NB4 (cell line): ENCODE results near the gene COL1A2.

Experiments used
- MYC ChIP-seq: IDR thresholded peaks from 2 replicates; pipeline ENCODE4 v1.6.1; 2011; ENCODE audit warnings: low read depth, low read length
- POLR2A ChIP-seq: IDR thresholded peaks from 2 replicates; pipeline ENCODE4 v1.6.1; 2011; ENCODE audit warnings: mild to moderate bottlenecking; ENCODE audit not compliant: insufficient read length; ENCODE audit errors: extremely low read depth
- TF ChIP-seq, protein P1 (sequence below): IDR thresholded peaks from one replicate; pipeline ENCODE4 v1.5.1; 2012; ENCODE audit warnings: low read depth, low read length
- TF ChIP-seq, protein P2 (sequence below): IDR thresholded peaks from 2 replicates; pipeline ENCODE4 v1.6.1; 2011; ENCODE audit warnings: low read depth, low read length

DNA sequence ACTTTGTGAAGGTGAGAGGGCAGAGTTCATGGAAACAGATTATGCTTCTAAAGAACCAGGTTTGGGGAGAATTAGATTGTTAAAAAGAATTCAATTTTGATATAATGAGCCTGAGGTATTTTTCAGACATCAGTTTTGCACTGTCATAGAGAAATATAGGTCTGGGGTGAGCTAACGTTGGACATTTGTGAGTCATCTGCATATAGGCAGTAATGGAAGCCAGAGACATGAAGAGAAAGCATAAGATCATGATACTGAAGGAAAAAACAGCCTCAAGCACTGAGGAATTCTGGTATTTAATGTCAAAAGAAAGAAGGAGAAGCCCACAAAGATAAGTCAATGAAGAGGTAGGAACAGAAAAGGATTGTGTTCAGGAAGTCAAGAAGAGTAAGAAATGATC is 32.4 kb upstream of the COL1A2 start:
- TF ChIP-seq, protein P1, sequence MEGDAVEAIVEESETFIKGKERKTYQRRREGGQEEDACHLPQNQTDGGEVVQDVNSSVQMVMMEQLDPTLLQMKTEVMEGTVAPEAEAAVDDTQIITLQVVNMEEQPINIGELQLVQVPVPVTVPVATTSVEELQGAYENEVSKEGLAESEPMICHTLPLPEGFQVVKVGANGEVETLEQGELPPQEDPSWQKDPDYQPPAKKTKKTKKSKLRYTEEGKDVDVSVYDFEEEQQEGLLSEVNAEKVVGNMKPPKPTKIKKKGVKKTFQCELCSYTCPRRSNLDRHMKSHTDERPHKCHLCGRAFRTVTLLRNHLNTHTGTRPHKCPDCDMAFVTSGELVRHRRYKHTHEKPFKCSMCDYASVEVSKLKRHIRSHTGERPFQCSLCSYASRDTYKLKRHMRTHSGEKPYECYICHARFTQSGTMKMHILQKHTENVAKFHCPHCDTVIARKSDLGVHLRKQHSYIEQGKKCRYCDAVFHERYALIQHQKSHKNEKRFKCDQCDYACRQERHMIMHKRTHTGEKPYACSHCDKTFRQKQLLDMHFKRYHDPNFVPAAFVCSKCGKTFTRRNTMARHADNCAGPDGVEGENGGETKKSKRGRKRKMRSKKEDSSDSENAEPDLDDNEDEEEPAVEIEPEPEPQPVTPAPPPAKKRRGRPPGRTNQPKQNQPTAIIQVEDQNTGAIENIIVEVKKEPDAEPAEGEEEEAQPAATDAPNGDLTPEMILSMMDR: no peak
- no peak for TF ChIP-seq POLR2A
- TF ChIP-seq, protein P2, sequence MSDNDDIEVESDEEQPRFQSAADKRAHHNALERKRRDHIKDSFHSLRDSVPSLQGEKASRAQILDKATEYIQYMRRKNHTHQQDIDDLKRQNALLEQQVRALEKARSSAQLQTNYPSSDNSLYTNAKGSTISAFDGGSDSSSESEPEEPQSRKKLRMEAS: no peak
- no peak for TF ChIP-seq MYC
